ENCODE measurements around the gene HOXA2.

The HOXA2 gene

GRCh38 chr7:27111751-27112277, 9.3 kb upstream of the HOXA2 start:
- DNase-seq (ENCODE audit: low spot score) = no peak

- DNase-seq (ENCODE audit: low spot score) = no peak
Measured at GRCh38 chr7:27111042-27111750, 8.7 kb upstream of the HOXA2 start.

GRCh38 chr7:27110186-27111031, 7.9 kb upstream of the HOXA2 start:
- DNase-seq (ENCODE audit: low spot score) = no peak

DNA sequence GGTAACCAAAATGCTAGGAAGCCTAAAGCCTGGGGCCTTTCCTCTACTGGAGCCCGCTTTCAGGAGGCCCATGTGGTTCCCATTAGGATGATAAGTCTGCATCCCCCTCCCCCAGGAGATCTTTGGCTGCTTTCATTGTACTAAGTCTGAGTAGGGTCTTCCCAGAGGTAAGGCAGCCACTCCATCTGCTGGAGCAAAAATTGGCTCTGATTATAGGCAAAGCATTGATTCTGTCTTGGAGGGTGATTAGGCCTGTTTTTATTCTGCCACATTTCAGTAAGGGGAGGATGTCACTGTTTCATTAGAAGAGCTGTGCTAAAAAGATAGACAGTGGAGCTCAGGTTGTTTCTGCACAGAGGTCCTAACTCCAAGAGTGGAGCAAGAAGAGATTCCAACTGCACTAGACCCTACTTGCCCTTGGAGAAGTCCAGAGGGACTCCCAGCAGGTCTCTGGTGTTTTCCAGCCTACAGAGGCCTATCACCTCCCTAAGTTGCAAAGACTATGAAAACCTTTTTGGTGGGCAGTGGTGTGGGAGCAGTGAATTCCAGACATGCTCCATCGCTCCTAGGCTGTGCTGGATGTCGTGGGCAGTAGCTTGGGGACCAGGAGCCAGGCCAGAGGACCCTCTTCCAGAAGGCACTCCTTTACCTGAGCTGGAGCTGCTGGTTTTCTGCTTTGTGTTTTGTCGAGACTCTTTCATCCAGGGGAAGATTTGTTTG, 7.1 kb upstream of the HOXA2 start:
- no peak for DNase-seq (ENCODE audit: low spot score)

GRCh38 chr7:27108390-27109127, 6.1 kb upstream of the HOXA2 start:
- no peak for DNase-seq (ENCODE audit: low spot score)

DNA sequence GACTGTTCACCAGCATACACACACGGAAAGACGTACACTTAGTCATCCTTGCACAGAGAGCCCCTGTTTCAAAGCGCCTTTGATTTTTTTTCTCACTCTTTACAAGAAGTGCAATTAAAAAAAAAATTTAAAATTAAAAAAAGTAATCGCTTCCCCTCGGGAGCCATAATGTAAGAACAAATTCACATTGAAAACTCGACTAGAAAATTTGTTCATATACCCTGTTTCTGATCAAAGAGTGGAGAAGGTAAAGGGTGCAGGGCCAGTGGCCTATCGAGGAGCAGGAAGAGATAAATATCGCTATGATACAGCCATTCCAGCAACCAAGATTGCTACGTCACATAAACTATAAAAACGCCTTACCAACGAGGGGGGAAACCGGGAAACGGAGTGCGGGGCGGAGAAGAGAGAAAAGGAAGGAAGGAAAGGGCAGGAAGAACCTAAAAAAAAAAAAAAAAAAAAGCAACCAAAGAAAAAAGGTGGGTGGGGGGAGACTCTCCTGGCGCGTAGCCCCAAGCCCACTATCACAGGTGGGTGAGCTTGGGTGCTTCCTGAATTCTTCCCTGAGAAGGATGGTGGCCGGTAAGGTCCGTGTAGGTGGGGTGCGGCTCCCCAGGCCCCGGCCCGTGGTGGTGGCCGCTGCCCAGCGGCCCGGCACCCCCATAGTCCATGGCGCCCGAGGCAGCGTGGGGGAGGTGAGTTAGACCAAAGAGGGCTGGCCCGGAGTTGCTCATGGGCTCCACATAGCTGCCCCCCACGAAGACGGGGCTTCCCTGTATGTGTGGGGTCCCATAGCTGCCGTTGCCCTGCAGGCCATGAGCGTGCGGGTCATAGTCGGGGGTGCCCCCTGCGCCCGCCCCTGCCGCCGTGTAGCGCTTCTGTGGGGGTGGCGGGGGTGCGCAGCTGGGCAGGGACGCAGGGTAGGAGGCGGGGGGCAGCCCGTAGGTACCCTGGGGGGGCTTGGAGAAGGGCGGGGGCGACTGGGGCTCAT, 5.2 kb upstream of the HOXA2 start:
- no peak for DNase-seq (ENCODE audit: low spot score)

DNA sequence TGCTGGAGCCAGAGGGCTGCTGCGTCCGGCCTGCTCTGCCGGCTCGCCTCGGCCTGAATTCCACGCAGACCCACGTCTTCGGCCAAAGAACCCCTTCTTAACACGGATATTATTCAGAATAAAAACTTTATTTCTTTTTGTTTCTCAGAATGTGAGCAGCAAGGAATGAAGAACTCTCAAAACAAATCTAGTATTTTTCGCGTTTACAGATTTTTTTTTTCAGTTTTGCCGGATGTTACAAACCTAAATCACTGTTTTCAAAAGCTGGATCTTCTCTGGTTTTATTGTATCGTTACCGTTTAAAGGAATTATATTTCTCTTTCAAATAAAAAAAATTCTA, 4.4 kb upstream of the HOXA2 start:
- no peak for DNase-seq (ENCODE audit: low spot score)

DNA sequence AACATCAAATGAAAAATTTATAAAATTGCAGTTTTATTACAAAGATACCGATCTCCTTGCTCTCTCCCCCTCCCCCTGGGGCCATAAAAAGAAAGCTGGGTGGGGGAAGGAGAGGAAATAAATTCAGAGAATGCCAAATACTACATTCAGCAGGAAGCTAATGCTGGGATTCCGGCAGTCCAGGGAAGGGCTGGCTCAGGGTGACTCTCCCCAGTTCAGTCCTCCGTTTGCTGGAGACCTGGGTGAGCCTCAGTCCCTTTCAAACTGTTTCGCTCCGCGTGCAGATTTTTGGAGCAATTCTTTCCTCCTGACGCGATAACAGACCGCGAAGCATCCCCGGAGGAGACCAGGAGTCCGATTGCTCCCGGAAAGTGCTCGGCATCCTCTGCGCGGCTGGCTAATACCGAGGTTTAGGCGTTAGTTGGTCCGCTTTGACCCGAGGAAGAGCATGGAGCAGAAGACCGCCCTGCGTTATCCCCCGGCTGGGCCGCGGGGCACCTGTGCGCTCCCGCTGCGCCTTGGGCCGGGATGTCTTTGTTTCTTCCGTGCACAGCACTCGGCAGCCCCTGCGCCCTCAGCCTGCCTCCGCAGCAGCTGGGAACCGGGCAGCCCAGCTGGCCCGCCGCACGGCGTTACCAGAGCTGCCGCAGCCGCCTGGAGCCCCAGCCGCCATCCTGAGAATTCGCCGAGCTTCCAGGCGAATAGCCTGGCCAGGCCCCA, 3.9 kb upstream of the HOXA2 start:
- no peak for DNase-seq (ENCODE audit: low spot score)

DNA sequence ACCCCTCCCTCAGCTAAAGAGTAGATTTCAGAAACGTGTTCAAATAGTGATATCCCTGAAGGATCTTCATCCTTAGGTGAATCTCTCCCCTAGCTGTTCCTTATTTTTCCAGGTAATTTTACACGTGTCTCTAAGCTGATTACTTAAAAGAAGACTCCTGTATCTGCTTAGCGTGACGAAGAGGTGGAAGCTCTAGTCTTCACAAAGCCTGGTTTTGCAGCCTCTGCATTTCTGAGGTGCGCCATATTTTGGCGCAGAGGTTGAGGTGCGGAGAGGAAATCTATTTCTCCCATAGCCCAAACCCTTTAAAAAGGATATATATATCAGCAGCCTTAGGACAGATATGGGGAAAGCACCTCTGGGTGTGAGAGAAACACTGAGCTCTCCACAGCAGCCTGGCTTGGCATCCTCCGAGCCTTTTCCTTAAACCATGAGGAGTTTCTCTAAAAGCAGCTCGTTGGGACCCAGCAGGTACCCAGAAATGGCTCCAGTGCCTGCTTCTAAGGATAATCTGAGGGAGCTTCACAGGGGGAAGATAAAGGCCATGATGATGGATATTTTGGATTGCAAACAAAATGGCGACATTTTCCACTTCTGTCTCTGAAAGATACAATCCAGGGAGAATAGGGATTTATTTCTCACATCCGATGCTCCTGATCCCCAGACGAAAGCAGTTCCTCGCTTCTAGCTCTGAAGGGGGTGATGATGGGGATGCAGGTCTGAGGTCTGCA, 3.0 kb upstream of the HOXA2 start:
- DNase-seq (ENCODE audit: low spot score) = no peak

- no peak for DNase-seq (ENCODE audit: low spot score)
Measured at GRCh38 chr7:27104341-27105058, 2.0 kb upstream of the HOXA2 start.

GRCh38 chr7:27103489-27104226, 1.2 kb upstream of the HOXA2 start:
- no peak for DNase-seq (ENCODE audit: low spot score)

DNA sequence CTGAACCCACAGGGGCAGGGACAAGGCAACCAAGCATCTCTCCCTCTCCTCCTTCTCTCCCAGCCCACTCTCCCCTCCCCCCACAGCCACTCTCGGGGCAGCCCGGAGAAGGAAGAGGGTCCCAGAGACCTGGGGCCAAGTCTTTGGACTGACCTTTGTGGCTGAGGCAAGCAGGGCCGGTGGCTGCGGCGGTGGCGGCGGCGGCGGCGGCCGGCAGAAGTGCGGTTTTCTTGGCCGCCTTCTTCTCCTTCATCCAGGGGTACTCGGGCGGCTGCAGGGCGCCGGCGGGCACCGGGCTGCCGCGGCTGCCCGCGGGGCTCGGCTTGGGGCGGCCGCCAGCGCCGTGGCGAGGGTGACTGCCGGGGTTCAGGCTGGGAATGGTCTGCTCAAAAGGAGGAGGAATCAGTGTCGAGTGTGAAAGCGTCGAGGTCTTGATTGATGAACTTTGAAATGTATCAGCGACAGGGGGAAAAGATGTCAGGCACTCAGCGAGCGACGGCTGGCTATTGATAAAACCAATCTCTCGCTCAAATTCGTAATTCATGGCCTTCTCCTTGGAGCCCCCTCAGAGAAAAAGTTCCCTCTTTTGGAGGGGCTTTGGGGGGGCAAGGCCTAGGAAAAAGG, 414 bp downstream of the HOXA2 start:
- DNase-seq (ENCODE audit: low spot score) = no peak

DNA sequence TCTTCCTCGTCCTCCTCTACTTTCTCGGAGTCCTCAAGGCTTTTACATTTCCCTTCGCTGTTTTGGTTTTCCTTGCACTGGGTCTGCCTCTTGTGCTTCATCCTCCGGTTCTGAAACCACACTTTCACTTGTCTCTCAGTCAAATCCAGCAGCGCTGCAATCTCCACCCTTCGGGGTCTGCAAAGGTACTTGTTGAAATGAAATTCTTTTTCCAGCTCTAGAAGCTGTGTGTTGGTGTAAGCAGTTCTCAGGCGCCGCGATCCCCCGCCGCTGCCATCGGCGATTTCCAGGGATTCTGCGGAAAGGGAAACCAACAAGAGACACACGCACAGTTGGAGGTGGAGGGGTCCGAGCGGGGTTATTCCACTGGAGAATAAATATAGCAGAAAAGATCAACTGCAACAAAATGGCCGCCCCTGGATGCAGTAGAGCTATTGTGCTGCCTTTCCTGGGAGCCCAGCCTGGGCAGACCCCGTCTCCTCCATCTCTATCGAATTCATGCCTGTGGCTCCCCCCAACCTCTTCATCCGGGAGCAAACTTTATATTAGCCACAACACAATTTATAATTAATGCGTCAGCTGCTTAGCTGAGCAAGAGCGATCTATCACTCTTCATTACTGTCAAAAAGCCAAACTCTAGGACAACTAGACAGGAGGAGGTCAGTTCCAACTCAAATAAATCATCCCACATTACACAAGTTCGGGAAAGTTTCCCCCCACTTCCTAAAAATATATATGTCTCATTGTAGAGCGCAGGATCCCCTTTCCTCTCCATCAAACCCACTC, 1.1 kb downstream of the HOXA2 start:
- no peak for DNase-seq (ENCODE audit: low spot score)

GRCh38 chr7:27100694-27101170, 1.8 kb downstream of the HOXA2 start:
- DNase-seq (ENCODE audit: low spot score) = no peak

DNA sequence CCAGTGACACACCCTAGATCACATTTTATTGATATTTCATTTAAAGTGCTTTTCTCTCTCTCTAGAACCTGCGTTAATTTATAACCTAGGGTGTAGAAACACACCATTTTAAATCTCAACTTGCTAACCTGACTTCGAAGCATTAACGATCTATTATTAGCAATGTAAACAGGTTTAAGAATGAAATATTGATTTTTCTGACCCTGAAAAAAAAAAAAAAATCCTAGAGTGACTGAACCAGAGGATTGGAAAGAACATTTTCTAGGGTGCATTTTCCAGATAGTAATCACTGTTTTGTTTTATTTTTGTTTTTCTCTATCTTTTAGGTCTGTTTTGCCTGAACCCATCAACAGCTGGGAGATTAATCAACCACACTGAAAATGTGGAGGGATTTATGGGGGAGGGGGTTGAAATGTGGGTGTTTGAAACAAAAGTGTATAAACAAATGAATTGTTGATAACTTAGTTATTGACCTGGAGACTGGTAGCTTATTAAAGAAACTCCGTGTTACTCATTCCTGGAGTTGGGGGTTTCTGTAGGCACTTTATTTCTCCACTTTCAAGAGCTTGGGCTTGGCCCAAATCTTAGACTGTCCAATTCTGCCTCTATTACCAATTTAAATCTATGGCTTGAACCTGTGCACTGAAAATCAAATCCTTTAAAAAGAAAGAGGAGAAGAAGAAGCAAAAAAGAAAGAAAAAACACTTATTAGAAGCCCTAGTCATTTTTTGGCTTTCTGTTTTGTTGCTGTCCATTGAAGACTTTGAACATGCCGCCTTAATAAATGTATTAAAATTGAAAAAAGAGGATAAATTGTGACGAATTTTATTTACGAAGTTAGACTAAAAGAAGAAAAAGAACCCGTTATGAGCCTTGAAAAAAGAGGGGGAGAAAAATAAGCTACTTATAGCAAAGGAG, 2.8 kb downstream of the HOXA2 start:
- DNase-seq (ENCODE audit: low spot score) = no peak
